OCI-LY1 (cell line): ENCODE measurements around the gene MTIF3.

ENCODE experiments used
- CTCF ChIP-seq: fragments of 200-600 bp; sonication (generic), shearing (Covaris generic); IDR thresholded peaks from 2 replicates; pipeline ENCODE4 v1.5.1; 2017; ENCODE audit warnings: mild to moderate bottlenecking, antibody characterized with exemption, low read length, moderate library complexity, mixed read lengths
- EZH2 ChIP-seq: fragments of 200-600 bp; sonication (generic), shearing (Covaris generic); IDR thresholded peaks from 2 replicates; pipeline ENCODE4 v1.8.0; 2017; ENCODE audit warnings: borderline replicate concordance, mixed run types, mild to moderate bottlenecking, antibody characterized with exemption, low read length, moderate library complexity, mixed read lengths

- no peak for TF ChIP-seq CTCF
- TF ChIP-seq EZH2: no peak
These were observed 15.2 kb upstream of the MTIF3 start for GRCh38 chr13:27465611-27466010.
